Neural cell (in vitro differentiated cells): ENCODE measurements around the gene ECI1. TPM values are rescaled to one million over a fixed set of nuclear protein-coding genes. Genes with fewer than 3 reads are reported as not detected.
"Not testable (repeated sequence)": the region's sequence is repeated elsewhere in the genome, so short reads cannot be mapped to it uniquely, and the experiment has no call there.

Experiments used
- H2AFZ ChIP-seq: fragments of 200-600, 300-800 bp; sonication (generic), shearing (Covaris generic); 2 replicates; pipeline ENCODE4 v1.6.0; 2014; ENCODE audit warnings: low read depth, mild to moderate bottlenecking, antibody characterized with exemption, low read length, moderate library complexity
- H3F3A ChIP-seq: fragments of 200-600 bp; shearing (Covaris generic); 2 replicates; pipeline ENCODE4 v1.6.1; 2016; ENCODE audit warnings: mild to moderate bottlenecking, moderate library complexity, mixed read lengths, antibody characterized with exemption, low read length; ENCODE audit not compliant: insufficient read depth, poor library complexity, severe bottlenecking
- H3K27ac ChIP-seq: fragments of 200-600, 300-800 bp; sonication (generic), shearing (Covaris generic); 2 replicates; pipeline ENCODE4 v1.5.1; 2014; ENCODE audit warnings: mild to moderate bottlenecking, low read length, moderate library complexity
- H3K27me3 ChIP-seq: fragments of 300-800, 200-600 bp; sonication (generic), shearing (Covaris generic); 2 replicates; pipeline ENCODE4 v1.6.0; 2014; ENCODE audit warnings: mild to moderate bottlenecking, low read depth, low read length, moderate library complexity; ENCODE audit not compliant: insufficient read depth
- H3K36me3 ChIP-seq: fragments of 300-800, 200-600 bp; sonication (generic), shearing (Covaris generic); 2 replicates; pipeline ENCODE4 v1.5.1; 2014; ENCODE audit warnings: mild to moderate bottlenecking, antibody characterized with exemption, low read length, moderate library complexity; ENCODE audit not compliant: insufficient read depth
- H3K4me2 ChIP-seq: fragments of 300-800, 200-600 bp; sonication (generic), shearing (Covaris generic); 2 replicates; pipeline ENCODE4 v1.6.0; 2014; ENCODE audit warnings: mild to moderate bottlenecking, low read length
- H3K4me3 ChIP-seq: fragments of 300-800, 200-600 bp; sonication (generic), shearing (Covaris generic); 2 replicates; pipeline ENCODE4 v1.5.1; 2014; ENCODE audit warnings: mild to moderate bottlenecking, low read length, moderate library complexity
- H3K79me2 ChIP-seq: fragments of 200-600 bp; shearing (Covaris generic); replicated peaks from 2 replicates; pipeline ENCODE4 v1.6.0; 2014; ENCODE audit warnings: mild to moderate bottlenecking, low read length, moderate library complexity; ENCODE audit not compliant: insufficient read depth
- H3K9ac ChIP-seq: fragments of 300-800, 200-600 bp; sonication (generic), shearing (Covaris generic); 2 replicates; pipeline ENCODE4 v1.6.1; 2016; ENCODE audit warnings: mild to moderate bottlenecking, low read length, mixed read lengths
- H3K9me2 ChIP-seq: fragments of 200-600 bp; shearing (Covaris generic); 2 replicates; pipeline ENCODE4 v1.6.1; 2016; ENCODE audit warnings: mild to moderate bottlenecking, low read length, mixed read lengths; ENCODE audit not compliant: insufficient read depth
- H3K9me3 ChIP-seq: fragments of 200-600, 300-800 bp; sonication (generic), shearing (Covaris generic); 2 replicates; pipeline ENCODE4 v1.6.1; 2016; ENCODE audit warnings: mild to moderate bottlenecking, mixed run types, low read length, moderate library complexity, mixed read lengths
- H4K20me1 ChIP-seq: fragments of 200-600 bp; shearing (Covaris generic); 2 replicates; pipeline ENCODE4 v1.6.1; 2016; ENCODE audit warnings: mild to moderate bottlenecking, mixed run types; ENCODE audit not compliant: insufficient read depth
- EP300 ChIP-seq: fragments of 450-650 bp; conservative IDR thresholded peaks from 2 replicates; pipeline ENCODE4 v1.6.1; 2014; ENCODE audit warnings: antibody characterized with exemption, mild to moderate bottlenecking, moderate library complexity; ENCODE audit not compliant: poor library complexity, severe bottlenecking
- EZH2 ChIP-seq: fragments of 200-600, 300-800 bp; shearing (Covaris generic), sonication (generic); IDR thresholded peaks from 2 replicates; pipeline ENCODE4 v1.6.1; 2014; ENCODE audit warnings: antibody characterized with exemption, low read length, borderline replicate concordance, mild to moderate bottlenecking; ENCODE audit not compliant: insufficient read depth, poor library complexity, severe bottlenecking
- MXI1 ChIP-seq: fragments of 450-650 bp; conservative IDR thresholded peaks from 2 replicates; pipeline ENCODE4 v1.6.1; 2014; ENCODE audit warnings: antibody characterized with exemption, mild to moderate bottlenecking; ENCODE audit not compliant: poor library complexity, severe bottlenecking
- POLR2AphosphoS5 ChIP-seq: IDR thresholded peaks from 2 replicates; pipeline ENCODE4 v1.6.1; 2012
- RAD21 ChIP-seq: fragments of 450-650 bp; conservative IDR thresholded peaks from 2 replicates; pipeline ENCODE4 v1.6.1; 2014; ENCODE audit warnings: antibody characterized with exemption, mild to moderate bottlenecking, moderate library complexity
- REST ChIP-seq: IDR thresholded peaks from 2 replicates; pipeline ENCODE4 v1.6.1; 2012; ENCODE audit warnings: borderline replicate concordance
- SMC3 ChIP-seq: fragments of 450-650 bp; conservative IDR thresholded peaks from 2 replicates; pipeline ENCODE4 v1.6.1; 2014; ENCODE audit warnings: antibody characterized with exemption, mild to moderate bottlenecking, moderate library complexity; ENCODE audit not compliant: poor library complexity
- TAF1 ChIP-seq: IDR thresholded peaks from 2 replicates; pipeline ENCODE4 v1.6.1; 2012; ENCODE audit warnings: low read depth
- polyA plus RNA-seq: library from polyadenylated mRNA; depleted of rRNA; stranded (reverse); fragments of >200 nt; gene quantifications from 2 replicates; pipeline ENCODE4 v1.2.3, GENCODE V29; 2014
- TF ChIP-seq, protein P1 (sequence below): fragments of 450-650 bp; IDR thresholded peaks from 2 replicates; pipeline ENCODE4 v1.5.1; 2014; ENCODE audit warnings: antibody characterized with exemption, mild to moderate bottlenecking, moderate library complexity; ENCODE audit not compliant: poor library complexity, severe bottlenecking

Gene ECI1
- polyA plus RNA-seq, 1 donor from 2014 or later, result 35.3 TPM

DNA sequence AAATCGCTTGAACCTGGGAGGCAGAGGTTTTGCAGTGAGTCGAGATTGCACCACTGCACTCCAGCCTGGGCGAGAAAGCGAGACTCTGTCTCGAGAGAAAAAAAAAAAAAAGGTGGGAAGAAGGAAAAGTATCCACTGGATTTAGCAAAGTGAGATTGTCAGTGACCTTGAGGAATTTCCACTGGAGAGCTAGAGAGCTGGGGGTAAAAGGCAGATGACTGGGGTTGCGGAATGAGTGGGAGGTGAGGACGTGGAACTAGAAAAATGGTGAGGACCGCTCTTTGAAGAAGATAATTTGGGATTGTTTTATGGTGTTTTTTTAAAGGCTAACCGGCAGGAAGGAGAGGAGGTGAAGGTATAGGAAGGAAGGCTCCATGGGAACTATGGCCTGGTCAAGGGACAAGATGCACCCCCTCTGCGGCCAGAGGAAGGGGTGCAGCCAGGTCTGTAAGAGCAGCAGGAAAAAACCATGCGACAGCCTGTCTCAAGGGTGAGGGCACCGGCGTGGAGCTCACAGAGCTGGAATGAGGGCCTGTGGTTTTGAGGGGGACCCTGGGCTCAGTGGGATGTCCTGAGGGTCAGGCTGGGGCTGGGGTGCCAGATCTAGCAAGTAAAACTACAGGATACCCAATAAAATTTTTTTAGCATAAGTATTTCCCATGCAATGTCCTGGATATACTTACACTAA, 46.8 kb downstream of the ECI1 start:
- H2AFZ ChIP-seq, result peak overlapping the region; percentile 60
- H3K27ac ChIP-seq, result peak overlapping the region; percentile 91
- peak overlapping the region; percentile 42 for H3K4me2 ChIP-seq
- H3K36me3 ChIP-seq, result peaks cover 6% of the 10 kb centered on the region
- no peaks in the 10 kb centered on the region for H3F3A ChIP-seq
- no peak for TF ChIP-seq REST
- no peak for TF ChIP-seq POLR2AphosphoS5
- no peak for TF ChIP-seq RAD21
- TF ChIP-seq, protein P1, sequence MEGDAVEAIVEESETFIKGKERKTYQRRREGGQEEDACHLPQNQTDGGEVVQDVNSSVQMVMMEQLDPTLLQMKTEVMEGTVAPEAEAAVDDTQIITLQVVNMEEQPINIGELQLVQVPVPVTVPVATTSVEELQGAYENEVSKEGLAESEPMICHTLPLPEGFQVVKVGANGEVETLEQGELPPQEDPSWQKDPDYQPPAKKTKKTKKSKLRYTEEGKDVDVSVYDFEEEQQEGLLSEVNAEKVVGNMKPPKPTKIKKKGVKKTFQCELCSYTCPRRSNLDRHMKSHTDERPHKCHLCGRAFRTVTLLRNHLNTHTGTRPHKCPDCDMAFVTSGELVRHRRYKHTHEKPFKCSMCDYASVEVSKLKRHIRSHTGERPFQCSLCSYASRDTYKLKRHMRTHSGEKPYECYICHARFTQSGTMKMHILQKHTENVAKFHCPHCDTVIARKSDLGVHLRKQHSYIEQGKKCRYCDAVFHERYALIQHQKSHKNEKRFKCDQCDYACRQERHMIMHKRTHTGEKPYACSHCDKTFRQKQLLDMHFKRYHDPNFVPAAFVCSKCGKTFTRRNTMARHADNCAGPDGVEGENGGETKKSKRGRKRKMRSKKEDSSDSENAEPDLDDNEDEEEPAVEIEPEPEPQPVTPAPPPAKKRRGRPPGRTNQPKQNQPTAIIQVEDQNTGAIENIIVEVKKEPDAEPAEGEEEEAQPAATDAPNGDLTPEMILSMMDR, result no peak
- H4K20me1 ChIP-seq, result no peaks in the 10 kb centered on the region
- H3K9me3 ChIP-seq, result no peaks in the 10 kb centered on the region
- H3K9me2 ChIP-seq, result no peaks in the 10 kb centered on the region
- peak overlapping the region; percentile 96 for H3K9ac ChIP-seq
- H3K27me3 ChIP-seq, result no peaks in the 10 kb centered on the region
- peaks cover 3% of the 10 kb centered on the region for H3K79me2 ChIP-seq
- peak overlapping the region; percentile 84 for H3K4me3 ChIP-seq

DNA sequence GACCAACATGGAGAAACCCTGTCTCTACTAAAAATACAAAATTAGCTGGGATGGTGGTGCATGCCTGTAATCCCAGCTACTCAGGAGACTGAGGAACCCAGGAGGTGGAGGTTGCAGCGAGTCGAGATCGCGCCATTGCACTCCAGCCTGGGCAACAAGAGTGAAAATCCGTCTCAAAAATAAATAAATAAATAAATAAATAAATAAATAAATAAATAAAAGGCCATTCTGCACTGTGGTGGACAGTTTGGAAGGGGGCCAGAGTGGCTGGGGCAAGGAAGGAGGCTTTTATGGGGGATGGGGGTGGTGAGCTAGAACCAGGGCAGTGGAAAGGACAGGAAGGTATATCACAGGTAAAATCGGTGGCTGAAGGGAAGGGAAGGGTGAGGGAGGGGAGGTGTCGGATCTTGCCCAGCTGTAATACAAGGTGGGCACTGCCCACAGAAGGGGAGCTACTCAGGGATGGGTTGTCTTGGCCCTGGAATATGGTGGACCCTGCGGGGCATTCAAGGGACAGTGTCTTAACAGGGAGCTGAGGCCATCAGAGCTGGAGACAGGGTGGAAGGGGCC, 48.2 kb downstream of the ECI1 start:
- not testable (repeated sequence) for H3K79me2 ChIP-seq, H3K9me3 ChIP-seq, H3F3A ChIP-seq, H3K4me3 ChIP-seq, H3K27ac ChIP-seq, H3K4me2 ChIP-seq, H4K20me1 ChIP-seq, H3K9me2 ChIP-seq, H3K9ac ChIP-seq, H3K36me3 ChIP-seq, H2AFZ ChIP-seq, H3K27me3 ChIP-seq

DNA sequence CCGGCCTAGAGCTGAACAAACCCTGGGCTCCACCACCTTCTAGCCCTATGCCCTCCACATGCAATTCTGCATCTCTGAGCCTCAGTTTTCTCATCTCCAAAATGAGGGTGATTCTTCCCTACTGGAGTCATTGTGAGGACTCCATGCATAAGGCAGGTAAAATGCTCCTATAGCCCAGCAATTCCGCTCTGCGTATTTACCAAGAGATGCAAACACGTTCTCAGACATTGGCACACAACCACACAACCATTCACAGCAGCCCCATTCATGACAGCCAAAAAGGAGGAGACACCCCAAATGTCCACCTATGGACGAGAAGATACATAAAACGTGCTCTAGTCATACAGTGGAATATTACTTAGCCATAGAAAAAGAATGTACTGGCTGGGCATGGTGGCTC, 51.1 kb downstream of the ECI1 start:
- H3K79me2 ChIP-seq, result no peaks in the 10 kb centered on the region
- H3K27ac ChIP-seq, result no peak overlapping the region
- TF ChIP-seq REST, result no peak
- no peak for TF ChIP-seq RAD21
- TF ChIP-seq TAF1, result no peak
- TF ChIP-seq, protein P1, result no peak
- TF ChIP-seq POLR2AphosphoS5, result no peak
- TF ChIP-seq EP300, result no peak
- TF ChIP-seq MXI1, result no peak
- TF ChIP-seq SMC3, result no peak
- no peak for TF ChIP-seq EZH2
- H3K36me3 ChIP-seq, result no peaks in the 10 kb centered on the region
- H3K9me3 ChIP-seq, result no peaks in the 10 kb centered on the region
- H3K27me3 ChIP-seq, result peaks cover 3% of the 10 kb centered on the region
- no peak overlapping the region for H3K9ac ChIP-seq
- no peak overlapping the region for H3K4me3 ChIP-seq
- no peaks in the 10 kb centered on the region for H3F3A ChIP-seq
- no peak overlapping the region for H2AFZ ChIP-seq
- H4K20me1 ChIP-seq, result no peaks in the 10 kb centered on the region
- no peaks in the 10 kb centered on the region for H3K9me2 ChIP-seq
- no peak overlapping the region for H3K4me2 ChIP-seq
